ENCODE data around the gene PLK5.

PLK5 gene

GRCh38 chr19:1582201-1582600 is 58.3 kb downstream of the PLK5 start:
- DNase-seq, result no peak

DNA sequence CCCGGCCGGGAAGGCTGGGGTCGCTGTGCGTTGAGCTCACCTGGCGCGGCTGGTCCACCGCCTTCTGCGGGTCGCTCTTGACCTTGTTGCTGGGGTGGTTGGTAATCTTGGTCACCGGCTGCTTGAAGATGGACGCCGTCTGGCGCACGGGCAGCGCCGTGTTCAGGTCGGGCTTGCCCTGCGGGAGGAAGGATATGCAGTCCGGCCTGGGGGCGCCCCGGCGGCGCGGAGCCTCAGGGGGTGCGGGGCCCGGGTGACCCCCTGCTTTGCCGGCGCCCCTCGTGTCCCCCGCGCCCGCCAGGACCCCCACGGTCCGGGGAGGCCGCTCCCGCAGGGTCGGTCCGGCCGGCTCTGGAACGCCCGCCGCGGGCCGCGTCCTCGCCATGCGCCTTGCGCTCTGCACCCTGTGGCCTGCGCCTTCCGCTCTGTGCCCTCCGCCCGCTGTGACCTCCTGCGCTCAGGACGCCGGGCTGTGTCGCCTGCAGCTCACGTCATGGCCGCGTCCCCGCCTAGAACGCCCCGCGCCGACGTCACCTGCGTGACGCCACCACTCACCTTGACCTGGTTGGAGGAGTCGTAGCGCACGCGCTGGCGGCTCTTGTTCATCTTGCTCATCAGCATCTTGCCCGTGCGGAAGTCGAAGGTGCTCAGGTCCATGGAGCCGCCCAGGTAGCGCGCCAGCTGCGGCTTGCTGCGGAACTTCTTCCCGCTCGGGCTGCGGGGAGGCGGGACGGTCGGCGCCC is 60.8 kb downstream of the PLK5 start:
- no peak for DNase-seq

DNA sequence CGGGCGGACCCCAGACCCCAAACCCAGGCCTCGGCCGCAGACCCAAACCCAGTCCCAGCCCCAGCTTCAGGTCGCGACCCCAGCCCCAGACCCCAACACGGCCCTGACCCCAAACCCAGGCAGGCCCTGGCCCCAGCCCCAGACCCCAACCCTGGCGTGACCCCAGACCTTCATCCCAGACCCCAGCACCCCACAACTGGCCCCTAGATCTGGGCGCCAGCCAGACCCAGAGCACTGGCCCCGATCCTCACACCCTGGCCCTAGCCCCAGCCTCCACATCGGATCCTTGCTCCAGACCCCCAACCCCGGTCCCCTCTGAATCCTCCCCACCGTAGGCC is 61.3 kb downstream of the PLK5 start:
- no peak for DNase-seq
